ENCODE measurements around the gene CEP104. TPM values are rescaled to one million over a fixed set of nuclear protein-coding genes. Genes with fewer than 3 reads are reported as not detected.

The CEP104 gene
- total and polyA plus RNA-seq, 9 of the 15 experiments (the other 6 are each of a cell fraction or from before 2014, with no cell fraction given): 11.2 to 63.4 (median 42.6) TPM

DNA sequence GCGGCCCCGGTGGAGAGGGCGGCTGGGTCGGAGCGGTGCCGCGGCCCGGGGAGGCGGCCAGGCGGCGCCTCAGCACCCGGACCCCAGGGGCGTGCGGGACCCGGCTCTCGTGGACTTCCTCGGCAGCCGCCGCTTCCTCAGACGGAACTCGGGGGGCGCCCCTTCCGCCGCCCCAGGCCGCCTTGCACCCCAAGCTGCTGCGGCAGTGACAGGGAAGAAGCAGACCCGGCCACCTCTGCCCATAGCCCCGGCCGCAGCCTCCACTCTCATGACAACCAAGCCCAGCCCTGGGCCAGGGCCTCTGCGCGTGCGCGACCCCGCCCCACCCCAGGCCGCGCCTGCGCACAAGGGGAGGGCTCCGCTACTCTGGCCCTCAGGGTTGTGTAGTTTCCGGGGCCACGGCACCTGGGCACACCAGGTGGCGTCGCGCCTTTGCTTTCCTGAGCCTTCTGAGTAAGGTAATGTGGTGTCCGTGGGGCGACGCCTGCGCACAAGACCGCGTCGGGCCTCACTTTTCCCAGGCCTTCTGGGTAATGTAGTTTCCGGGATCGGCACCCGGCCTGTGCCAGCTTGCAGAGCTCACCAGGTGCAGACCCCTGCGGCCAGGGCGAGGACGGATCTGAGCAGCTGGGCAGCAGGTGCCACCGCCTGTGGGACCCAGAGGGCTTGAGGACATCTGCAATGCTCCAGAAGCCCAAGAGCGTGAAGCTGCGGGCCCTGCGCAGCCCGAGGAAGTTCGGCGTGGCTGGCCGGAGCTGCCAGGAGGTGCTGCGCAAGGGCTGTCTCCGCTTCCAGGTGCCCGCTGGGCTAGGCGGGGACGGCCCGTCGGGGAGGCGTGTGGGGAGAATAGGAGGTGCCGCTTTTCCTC, at the start of gene CEP104, which contains the start of gene DFFB (continued):
- TF ChIP-seq CHD7 (IDR thresholded peaks at IDR 0.05; ENCODE audit: low read depth, low read length): no peak
- TF ChIP-seq PTTG1 (tag; IDR thresholded peaks at IDR 0.05; ENCODE audit: low read depth): no peak
- TF ChIP-seq, protein P1, sequence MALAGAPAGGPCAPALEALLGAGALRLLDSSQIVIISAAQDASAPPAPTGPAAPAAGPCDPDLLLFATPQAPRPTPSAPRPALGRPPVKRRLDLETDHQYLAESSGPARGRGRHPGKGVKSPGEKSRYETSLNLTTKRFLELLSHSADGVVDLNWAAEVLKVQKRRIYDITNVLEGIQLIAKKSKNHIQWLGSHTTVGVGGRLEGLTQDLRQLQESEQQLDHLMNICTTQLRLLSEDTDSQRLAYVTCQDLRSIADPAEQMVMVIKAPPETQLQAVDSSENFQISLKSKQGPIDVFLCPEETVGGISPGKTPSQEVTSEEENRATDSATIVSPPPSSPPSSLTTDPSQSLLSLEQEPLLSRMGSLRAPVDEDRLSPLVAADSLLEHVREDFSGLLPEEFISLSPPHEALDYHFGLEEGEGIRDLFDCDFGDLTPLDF (CRISPR knock-in tag; IDR thresholded peaks at IDR 0.05): no peak
- TF ChIP-seq EP400 (IDR thresholded peaks at IDR 0.05): peak; percentile 65; the same call in 1 of the 2 replicates
- TF ChIP-seq HLTF (IDR thresholded peaks at IDR 0.05): no peak
- no peak for TF ChIP-seq DACH1 (IDR thresholded peaks at IDR 0.05; ENCODE audit: partially characterized antibody)
- TF ChIP-seq KAT7 (CRISPR knock-in tag; IDR thresholded peaks at IDR 0.05; ENCODE audit: borderline replicate concordance): 0 out of 2 replicates have a peak, but pooled peaks have one; percentile 81
- TF ChIP-seq SNRNP70 (optimal IDR thresholded peaks at IDR 0.05; ENCODE audit: low read depth, low read length): no peak
- TF ChIP-seq ZNF695 (CRISPR knock-in tag; IDR thresholded peaks at IDR 0.05): no peak
- TF ChIP-seq ZKSCAN8 (CRISPR knock-in tag; IDR thresholded peaks at IDR 0.05): no peak
- TF ChIP-seq SMARCE1 (IDR thresholded peaks at IDR 0.05): no peak
- TF ChIP-seq, protein P2, sequence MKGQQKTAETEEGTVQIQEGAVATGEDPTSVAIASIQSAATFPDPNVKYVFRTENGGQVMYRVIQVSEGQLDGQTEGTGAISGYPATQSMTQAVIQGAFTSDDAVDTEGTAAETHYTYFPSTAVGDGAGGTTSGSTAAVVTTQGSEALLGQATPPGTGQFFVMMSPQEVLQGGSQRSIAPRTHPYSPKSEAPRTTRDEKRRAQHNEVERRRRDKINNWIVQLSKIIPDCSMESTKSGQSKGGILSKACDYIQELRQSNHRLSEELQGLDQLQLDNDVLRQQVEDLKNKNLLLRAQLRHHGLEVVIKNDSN (CRISPR knock-in tag; IDR thresholded peaks at IDR 0.05): peak; percentile 20; the same call in 1 of the 2 replicates
- no peak for TF ChIP-seq ZFPM2 (CRISPR knock-in tag; IDR thresholded peaks at IDR 0.05)
